Liver (tissue), 9 donors: ENCODE measurements around the gene DVL1. TPM values are rescaled to one million over a fixed set of nuclear protein-coding genes. Genes with fewer than 3 reads are reported as not detected.

ENCODE experiments used
- DNase-seq: peaks from one replicate; pipeline ENCODE4 v3.0.0-alpha.2; 2017; ENCODE audit warnings: low spot score
- H3K27ac ChIP-seq, 2 donors: one replicate each; pipeline ENCODE4 v1.7.0; 2013; ENCODE audit warnings: inconsistent platforms in 2 of 2, low read length in 2 of 2, control low read depth in 1 of 2, low read depth in 1 of 2, mild to moderate bottlenecking in 1 of 2
- H3K27me3 ChIP-seq, 4 donors: one replicate each; pipeline versions ENCODE4 v1.6.1 to v1.7.0; 2013; ENCODE audit warnings: low read length in 3 of 4, inconsistent platforms in 1 of 4, mild to moderate bottlenecking in 1 of 4, moderate library complexity in 1 of 4; ENCODE audit not compliant: control insufficient read depth in 4 of 4, insufficient read depth in 4 of 4
- H3K36me3 ChIP-seq, 4 donors: one replicate each; pipeline versions ENCODE4 v1.6.1 to v1.7.0; 2013; ENCODE audit warnings: low read length in 3 of 4, mild to moderate bottlenecking in 3 of 4, low read depth in 1 of 4, moderate library complexity in 1 of 4; ENCODE audit not compliant: control insufficient read depth in 4 of 4, insufficient read depth in 3 of 4
- H3K4me1 ChIP-seq, 4 donors: one replicate each; pipeline versions ENCODE4 v1.6.1 to v1.7.0; 2013; ENCODE audit warnings: low read length in 3 of 4, mild to moderate bottlenecking in 3 of 4, moderate library complexity in 1 of 4; ENCODE audit not compliant: control insufficient read depth in 4 of 4, insufficient read depth in 4 of 4
- H3K4me3 ChIP-seq, 3 donors: one replicate each; pipeline versions ENCODE4 v1.6.1 to v1.7.0; 2013; ENCODE audit warnings: low read length in 3 of 3, control low read depth in 1 of 3, low read depth in 1 of 3, mild to moderate bottlenecking in 1 of 3
- H3K9ac ChIP-seq, 2 donors: one replicate each; pipeline ENCODE4 v1.7.0; 2013; ENCODE audit warnings: low read length in 2 of 2, mild to moderate bottlenecking in 2 of 2, moderate library complexity in 2 of 2, control low read depth in 1 of 2, low read depth in 1 of 2
- H3K9me3 ChIP-seq, 4 donors: one replicate each; pipeline versions ENCODE4 v1.6.1 to v1.7.0; 2013; ENCODE audit warnings: low read length in 3 of 4; ENCODE audit not compliant: control insufficient read depth in 4 of 4
- ATF3 ChIP-seq: IDR thresholded peaks from 2 replicates; pipeline ENCODE4 v1.6.1; 2016; ENCODE audit warnings: antibody characterized with exemption
- CTCF ChIP-seq: fragments of 150-350 bp; IDR thresholded peaks from 2 replicates; pipeline ENCODE4 v1.5.1; 2017; ENCODE audit warnings: improper control_type of control experiment, low read depth, low read length; ENCODE audit not compliant: missing input control
- EGR1 ChIP-seq, 2 donors: IDR thresholded peaks; 2 replicates each; pipeline ENCODE4 v1.6.1; 2016 to 2018; ENCODE audit warnings: antibody characterized with exemption in 2 of 2, low read depth in 2 of 2
- FOXA1 ChIP-seq: IDR thresholded peaks from 2 replicates; pipeline ENCODE4 v1.6.1; 2016; ENCODE audit warnings: antibody characterized with exemption
- FOXA2 ChIP-seq: IDR thresholded peaks from 2 replicates; pipeline ENCODE4 v1.6.1; 2016; ENCODE audit warnings: antibody characterized with exemption
- GABPA ChIP-seq, 2 donors: IDR thresholded peaks in 1 of 2; conservative IDR thresholded peaks in 1 of 2; 2 replicates each; pipeline ENCODE4 v1.6.1; 2016; ENCODE audit warnings: antibody characterized with exemption in 2 of 2, mild to moderate bottlenecking in 1 of 2, moderate library complexity in 1 of 2
- HNF4A ChIP-seq, 2 donors: conservative IDR thresholded peaks; 2 replicates each; pipeline ENCODE4 v1.6.1; 2016; ENCODE audit warnings: antibody characterized with exemption in 2 of 2, mild to moderate bottlenecking in 2 of 2
- HNF4G ChIP-seq: IDR thresholded peaks from 2 replicates; pipeline ENCODE4 v1.6.1; 2016; ENCODE audit warnings: antibody characterized with exemption
- MAX ChIP-seq: IDR thresholded peaks from 2 replicates; pipeline ENCODE4 v1.6.1; 2016; ENCODE audit warnings: antibody characterized with exemption
- NR2F2 ChIP-seq: IDR thresholded peaks from 2 replicates; pipeline ENCODE4 v1.6.1; 2016; ENCODE audit warnings: antibody characterized with exemption
- RXRA ChIP-seq, 2 donors: IDR thresholded peaks; 2 replicates each; pipeline ENCODE4 v1.6.1; 2017 to 2018; ENCODE audit warnings: antibody characterized with exemption in 2 of 2, mild to moderate bottlenecking in 1 of 2
- SP1 ChIP-seq: IDR thresholded peaks from 2 replicates; pipeline ENCODE4 v1.6.1; 2018; ENCODE audit warnings: antibody characterized with exemption, mild to moderate bottlenecking
- TAF1 ChIP-seq: conservative IDR thresholded peaks from 2 replicates; pipeline ENCODE4 v1.6.1; 2016; ENCODE audit warnings: antibody characterized with exemption, mild to moderate bottlenecking
- YY1 ChIP-seq: IDR thresholded peaks from 2 replicates; pipeline ENCODE4 v1.6.1; 2016; ENCODE audit warnings: antibody characterized with exemption, mild to moderate bottlenecking
- WGBS: extraction: QIAGEN DNeasy Blood & Tissue Kit; methylation state at CpG from one replicate; pipeline ENCODE4 v1.1.7; 2013; 5-methylcytosine and 5-hydroxymethylcytosine counted together
- polyA plus RNA-seq, 2 donors: library from polyadenylated mRNA; stranded (reverse) in 1 of 2; unstranded in 1 of 2; fragments of 200-250 nt in 1 of 2; fragments of >200 nt in 1 of 2; fragmentation: Nextera tagmentation in 1 of 2; extraction: Ambion mirVana in 1 of 2; gene quantifications; one replicate each; pipeline versions ENCODE4 v1.2.1 to v1.2.3, GENCODE V29; 2013 to 2015
- total RNA-seq, 2 donors: library from RNA; depleted of rRNA; stranded (reverse); fragments of >200 nt; gene quantifications; one replicate each; pipeline ENCODE4 v1.2.3, GENCODE V29; 2014
- donor health status: healthy.
- donor health status: healthy.
- donor health status: healthy.
- donor health status: healthy.
- donor health status: healthy.

DVL1 gene
- total and polyA plus RNA-seq, 4 donors, result 5.7 to 41.2 (median 24.8) TPM

- TF ChIP-seq MAX (no peak), FOXA1 (no peak), TAF1 (no peak), SP1 (no peak), ATF3 (no peak), HNF4G (no peak), FOXA2 (no peak), RXRA (IDR thresholded peaks at IDR 0.05) (no peak)
- WGBS, result 97% methylated on average over 9 of the region's 9 CpGs
- Histone ChIP-seq H3K4me1 (peaks cover 11 to 28% (median 24%) of the 10 kb centered on the region in 4 donors), H3K9me3 (no peaks in the 10 kb centered on the region), H3K27me3 (no peaks in the 10 kb centered on the region), H3K36me3 (peaks cover 0 to 7% (median under 1%) of the 10 kb centered on the region in 4 donors), H3K4me3 (no peak overlapping the region), H3K27ac (no peak overlapping the region), H3K9ac (no peak overlapping the region)
- DNase-seq, result no peak
Measured at GRCh38 chr1:1302006-1302430, 47.2 kb downstream of the DVL1 start.

- H3K27ac ChIP-seq, result no peak overlapping the region
- no peak overlapping the region for H3K4me3 ChIP-seq
- no peaks in the 10 kb centered on the region for H3K27me3 ChIP-seq
- peaks cover 0 to 9% (median under 1%) of the 10 kb centered on the region in 4 donors for H3K36me3 ChIP-seq
- WGBS, result 94% methylated on average over 12 of the region's 12 CpGs
- DNase-seq, result no peak
- no peak for TF ChIP-seq MAX
- TF ChIP-seq NR2F2, result no peak
- TF ChIP-seq ATF3, result no peak
- no peak for TF ChIP-seq EGR1 (IDR thresholded peaks at IDR 0.05; ENCODE audit: low read depth in 2 of 2)
- TF ChIP-seq TAF1, result no peak
- H3K4me1 ChIP-seq, result peaks cover 6 to 11% (median 8%) of the 10 kb centered on the region in 4 donors
- H3K9ac ChIP-seq, result no peak overlapping the region
- H3K9me3 ChIP-seq, result no peaks in the 10 kb centered on the region
Measured at GRCh38 chr1:1300352-1300739, 48.9 kb downstream of the DVL1 start.

- WGBS, result 92% methylated on average over 22 of the region's 22 CpGs
- Histone ChIP-seq H3K36me3 (peaks cover 0 to 11% (median 2%) of the 10 kb centered on the region in 4 donors), H3K27me3 (no peaks in the 10 kb centered on the region), H3K4me1 (peaks cover 1 to 6% (median 2%) of the 10 kb centered on the region in 4 donors), H3K9me3 (no peaks in the 10 kb centered on the region), H3K4me3 (no peak overlapping the region), H3K27ac (no peak overlapping the region), H3K9ac (no peak overlapping the region)
- no peak for DNase-seq
- TF ChIP-seq CTCF, result peak; percentile 24
- TF ChIP-seq ATF3, result no peak
- no peak for TF ChIP-seq SP1
- TF ChIP-seq YY1, result no peak
- no peak for TF ChIP-seq HNF4G
- no peak for TF ChIP-seq HNF4A (conservative IDR thresholded peaks at IDR 0.05)
- TF ChIP-seq GABPA (IDR thresholded peaks at IDR 0.05 in 1 of 2, conservative IDR thresholded peaks at IDR 0.05 in 1 of 2), result no peak
- TF ChIP-seq TAF1, result no peak
Measured at GRCh38 chr1:1299686-1300351, 49.4 kb downstream of the DVL1 start.
